Measurements from ENCODE around the gene RAP2A. TPM values are rescaled to one million over a fixed set of nuclear protein-coding genes. Genes with fewer than 3 reads are reported as not detected.

RAP2A gene
- total RNA-seq, 4 donors from 2014 or later = 10.5 to 23.2 (median 20.7) TPM

DNA sequence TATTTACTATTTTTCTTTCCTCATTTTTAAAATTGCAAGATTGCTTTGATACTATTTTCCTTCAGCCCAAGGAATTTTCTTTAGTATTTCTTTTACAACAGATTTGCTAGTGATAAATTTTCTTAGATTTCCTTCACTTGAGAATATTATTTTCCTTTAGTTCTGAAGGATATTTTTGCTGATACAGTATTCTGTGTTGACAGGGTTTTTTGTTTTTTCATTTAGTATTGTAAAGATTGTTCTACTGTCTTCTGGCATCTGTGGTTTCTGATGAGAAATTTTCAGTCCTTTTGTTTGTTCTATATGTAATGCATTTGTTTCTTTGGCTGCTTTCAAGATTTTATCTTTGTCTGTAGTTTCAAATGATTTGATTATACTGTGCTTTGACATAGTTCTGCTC is 20.7 kb downstream of the RAP2A start:
- H3K4me1 ChIP-seq = peaks cover 0 to 18% (median 0%) of the 10 kb centered on the region in 4 donors
- intact Hi-C loops (cut with DNase I; ENCODE audit: low total_unique reads) = no loop called here
- in situ Hi-C loops (cut with MboI; ENCODE audit: low pct_ligation_motif_present in 1 of 4, low pct_unique_long_range_greater_than_20kb in 1 of 4, low sequenced_read_pairs in 3 of 4) = no loop called here
- peaks cover 0 to 6% of the 10 kb centered on the region in 2 donors for H3K9me3 ChIP-seq
- DNase-seq = no peak
- H3K4me3 ChIP-seq = no peak overlapping the region
- H3K27ac ChIP-seq = no peak overlapping the region
- no peak for TF ChIP-seq CTCF (IDR thresholded peaks at IDR 0.05)
- no peak for TF ChIP-seq EP300 (IDR thresholded peaks at IDR 0.05; ENCODE audit: low read depth)
- no peak for TF ChIP-seq POLR2AphosphoS5 (IDR thresholded peaks at IDR 0.05)
- TF ChIP-seq POLR2A (IDR thresholded peaks at IDR 0.05) = no peak
- no peaks in the 10 kb centered on the region for H3K36me3 ChIP-seq
- H3K27me3 ChIP-seq = no peaks in the 10 kb centered on the region

GRCh38 chr13:97456047-97456446 is 22.1 kb downstream of the RAP2A start:
- in situ Hi-C loops (cut with MboI; ENCODE audit: low pct_ligation_motif_present in 1 of 4, low pct_unique_long_range_greater_than_20kb in 1 of 4, low sequenced_read_pairs in 3 of 4) = no loop called here
- Histone ChIP-seq H3K36me3 (no peaks in the 10 kb centered on the region), H3K4me1 (peaks cover 0 to 24% (median 2%) of the 10 kb centered on the region in 4 donors), H3K4me3 (no peak overlapping the region), H3K27me3 (no peaks in the 10 kb centered on the region), H3K27ac (no peak overlapping the region), H3K9me3 (peaks cover 0 to 6% of the 10 kb centered on the region in 2 donors)
- 66 to 72% methylated on average over 3 of the region's 3 CpGs for WGBS, 2 donors (ENCODE audit: low coverage in 1 of 2)
- no peak for DNase-seq
- intact Hi-C loops (cut with DNase I; ENCODE audit: low total_unique reads) = no loop called here
- no peak for TF ChIP-seq POLR2AphosphoS5 (IDR thresholded peaks at IDR 0.05)
- no peak for TF ChIP-seq EP300 (IDR thresholded peaks at IDR 0.05; ENCODE audit: low read depth)
- TF ChIP-seq POLR2A (IDR thresholded peaks at IDR 0.05) = no peak
- TF ChIP-seq CTCF (IDR thresholded peaks at IDR 0.05) = no peak

DNA sequence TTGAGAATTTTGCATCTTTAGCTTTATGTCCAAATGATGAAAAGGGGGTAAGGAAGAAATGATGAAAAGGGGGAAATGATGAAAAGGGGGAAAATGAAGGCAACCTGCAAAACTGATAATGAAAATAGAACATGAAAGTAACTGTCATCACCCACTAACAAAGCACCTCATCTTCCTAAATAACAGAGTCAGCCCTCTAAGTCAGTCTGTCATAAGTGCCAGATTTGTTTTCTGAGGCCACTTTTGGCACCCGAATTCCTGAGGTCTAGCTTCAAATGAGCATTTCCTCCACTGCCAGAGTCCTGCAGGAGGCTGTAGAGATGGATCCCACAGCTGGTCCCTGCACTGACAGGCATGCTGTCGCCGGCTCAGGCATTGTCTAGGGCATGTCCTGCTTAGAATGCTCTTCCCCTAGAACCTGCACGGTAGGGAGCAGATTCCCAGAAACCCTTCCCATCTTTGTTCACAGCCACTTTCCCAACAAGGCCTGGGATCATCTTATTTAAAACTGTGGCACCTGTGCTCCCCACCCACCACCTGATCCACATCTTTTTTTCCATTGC is 25.3 kb downstream of the RAP2A start:
- Histone ChIP-seq H3K27me3 (no peaks in the 10 kb centered on the region), H3K9me3 (peaks cover 0 to 6% of the 10 kb centered on the region in 2 donors), H3K27ac (no peak overlapping the region), H3K4me3 (no peak overlapping the region), H3K4me1 (peaks cover 0 to 24% (median 2%) of the 10 kb centered on the region in 4 donors), H3K36me3 (no peaks in the 10 kb centered on the region)
- no peak for DNase-seq
- intact Hi-C loops (cut with DNase I; ENCODE audit: low total_unique reads) = no loop called here
- 69 to 84% methylated on average over 2 to 4 of the region's 4 CpGs for WGBS, 2 donors (ENCODE audit: low coverage in 1 of 2)
- in situ Hi-C loops (cut with MboI; ENCODE audit: low pct_ligation_motif_present in 1 of 4, low pct_unique_long_range_greater_than_20kb in 1 of 4, low sequenced_read_pairs in 3 of 4) = no loop called here
- TF ChIP-seq EP300 (IDR thresholded peaks at IDR 0.05; ENCODE audit: low read depth) (no peak), CTCF (IDR thresholded peaks at IDR 0.05) (no peak), POLR2AphosphoS5 (IDR thresholded peaks at IDR 0.05) (no peak), POLR2A (IDR thresholded peaks at IDR 0.05) (no peak)

- no peak overlapping the region for H3K27ac ChIP-seq
- 44 to 60% methylated on average over 5 to 7 of the region's 7 CpGs for WGBS, 2 donors (ENCODE audit: low coverage in 1 of 2)
- intact Hi-C loops (cut with DNase I; ENCODE audit: low total_unique reads) = no loop called here
Measured at GRCh38 chr13:97460004-97460775, 26.2 kb downstream of the RAP2A start.

More at GRCh38 chr13:97460004-97460775, 26.2 kb downstream of the RAP2A start:
- no peak for TF ChIP-seq CTCF (IDR thresholded peaks at IDR 0.05)
- TF ChIP-seq EP300 (IDR thresholded peaks at IDR 0.05; ENCODE audit: low read depth) = no peak
- TF ChIP-seq POLR2A (IDR thresholded peaks at IDR 0.05) = no peak
- Histone ChIP-seq H3K4me1 (peaks cover 0 to 23% (median 2%) of the 10 kb centered on the region in 4 donors), H3K4me3 (no peak overlapping the region), H3K36me3 (no peaks in the 10 kb centered on the region), H3K9me3 (no peaks in the 10 kb centered on the region), H3K27me3 (no peaks in the 10 kb centered on the region)
- no peak for DNase-seq
- in situ Hi-C loops (cut with MboI; ENCODE audit: low pct_ligation_motif_present in 1 of 4, low pct_unique_long_range_greater_than_20kb in 1 of 4, low sequenced_read_pairs in 3 of 4) = no loop called here
